SKM-1 treated with dmso at 0.1 percent for 144 hours (cell line): Measurements from ENCODE around the gene TNFSF12.
"Not testable (repeated sequence)": the region's sequence is repeated elsewhere in the genome, so short reads cannot be mapped to it uniquely, and the experiment has no call there.

Source experiments
- DNase-seq: peaks from one replicate; lab custom pipeline; 2025; ENCODE audit not compliant: unreplicated experiment; lab: John Stamatoyannopoulos, UW

The TNFSF12 gene

DNA sequence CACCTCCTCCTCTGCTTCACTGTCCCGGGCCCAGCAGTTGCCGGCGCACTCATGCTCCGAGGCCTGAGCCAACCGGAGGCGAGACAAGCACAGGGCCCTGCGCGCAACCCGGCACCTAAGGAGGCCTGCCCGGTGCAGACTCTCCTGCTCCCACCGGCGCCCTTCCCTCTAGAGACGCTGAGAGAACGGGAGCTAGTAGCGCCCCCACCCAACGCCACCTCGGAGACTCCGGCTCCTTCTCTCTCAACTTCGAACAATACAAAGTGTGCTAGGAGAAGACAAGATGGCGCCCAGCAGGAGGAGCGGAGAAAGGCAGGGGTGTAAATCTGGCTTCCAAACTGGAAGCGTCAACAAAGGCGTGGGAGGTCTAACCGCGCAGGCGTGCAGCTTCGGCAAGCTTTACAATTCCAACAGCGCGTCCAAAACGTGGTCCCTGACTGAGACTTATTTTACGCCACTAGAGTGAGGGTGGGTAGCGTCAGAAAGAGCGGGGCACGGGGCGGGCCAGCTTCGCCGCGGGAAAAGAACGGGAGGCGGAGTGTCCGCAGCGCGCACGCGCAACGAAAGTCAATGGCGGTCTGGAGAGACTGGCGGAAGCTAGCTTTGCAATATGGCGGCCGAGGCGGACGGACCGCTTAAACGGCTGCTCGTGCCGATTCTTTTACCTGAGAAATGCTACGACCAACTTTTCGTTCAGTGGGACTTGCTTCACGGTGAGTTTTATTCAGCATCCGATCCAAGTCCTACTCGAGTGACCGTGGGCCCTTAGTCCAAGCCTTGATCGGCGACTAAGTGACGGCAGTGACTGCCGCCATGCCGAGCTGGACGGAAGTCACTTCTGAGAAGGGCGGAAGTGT lies 34.6 kb downstream of the TNFSF12 start, which contains the start of gene MPDU1:
Gene MPDU1, plus strand, starts transcription at position 600 of the 857 bp plus-strand sequence. Its CDS starts 11 bp downstream, at position 611.
- DNase-seq = peak; percentile 79

DNA sequence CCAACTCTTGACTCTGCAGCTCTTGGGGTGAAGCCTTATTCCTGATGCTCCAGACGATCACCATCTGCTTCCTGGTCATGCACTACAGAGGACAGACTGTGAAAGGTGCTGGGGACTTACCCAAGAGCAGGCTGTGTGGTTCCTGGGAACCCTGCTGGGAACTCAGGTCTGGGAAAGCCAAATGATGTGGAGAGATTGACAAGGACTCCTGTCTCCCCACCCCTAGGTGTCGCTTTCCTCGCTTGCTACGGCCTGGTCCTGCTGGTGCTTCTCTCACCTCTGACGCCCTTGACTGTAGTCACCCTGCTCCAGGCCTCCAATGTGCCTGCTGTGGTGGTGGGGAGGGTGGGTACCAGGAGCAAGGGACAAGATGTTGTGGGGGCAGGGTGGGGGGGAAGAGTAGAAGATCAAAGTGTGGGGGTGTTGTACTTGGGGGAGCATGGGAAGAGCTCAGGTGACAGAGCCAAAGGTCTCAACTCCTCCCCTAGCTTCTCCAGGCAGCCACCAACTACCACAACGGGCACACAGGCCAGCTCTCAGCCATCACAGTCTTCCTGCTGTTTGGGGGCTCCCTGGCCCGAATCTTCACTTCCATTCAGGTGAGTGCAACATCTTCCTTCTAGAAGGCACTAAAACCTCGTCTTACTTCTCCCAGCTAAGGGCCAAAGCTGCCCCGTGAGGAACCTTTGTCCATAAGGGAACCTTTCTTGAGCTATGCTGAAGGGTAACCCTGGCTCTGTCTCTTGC lies 38.0 kb downstream of the TNFSF12 start:
- DNase-seq = no peak

DNA sequence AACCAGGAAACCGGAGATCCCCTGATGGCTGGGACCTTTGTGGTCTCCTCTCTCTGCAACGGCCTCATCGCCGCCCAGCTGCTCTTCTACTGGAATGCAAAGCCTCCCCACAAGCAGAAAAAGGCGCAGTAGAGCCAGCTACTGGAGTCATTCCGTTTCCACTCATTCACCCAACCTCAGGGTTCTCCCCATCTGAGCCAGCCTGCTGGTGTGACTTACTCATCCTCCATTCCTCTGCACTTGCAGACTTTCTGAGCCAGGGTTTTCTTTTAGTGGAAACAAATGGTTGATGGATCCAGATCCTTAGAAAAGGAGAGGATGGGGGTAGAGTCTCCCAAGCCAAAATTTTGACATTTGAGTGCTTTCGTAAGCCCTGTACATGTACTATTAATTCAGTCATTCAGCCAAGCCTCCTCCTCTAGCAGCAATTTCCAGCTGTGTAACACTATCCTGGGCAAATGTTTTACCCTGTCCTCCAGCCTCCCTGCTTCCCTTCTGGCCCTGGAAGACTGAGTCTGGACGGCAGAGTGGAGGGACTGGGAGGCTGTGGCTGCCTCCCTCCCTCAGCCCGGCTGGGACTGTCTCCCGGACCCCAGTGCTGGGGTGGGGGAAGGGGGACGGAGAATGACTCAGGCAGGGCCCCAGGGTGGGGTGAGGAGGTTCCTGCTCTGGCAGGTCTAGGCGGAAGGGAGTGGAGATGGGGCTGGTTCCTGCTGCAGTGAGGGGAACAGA lies 38.7 kb downstream of the TNFSF12 start:
- no peak for DNase-seq

DNA sequence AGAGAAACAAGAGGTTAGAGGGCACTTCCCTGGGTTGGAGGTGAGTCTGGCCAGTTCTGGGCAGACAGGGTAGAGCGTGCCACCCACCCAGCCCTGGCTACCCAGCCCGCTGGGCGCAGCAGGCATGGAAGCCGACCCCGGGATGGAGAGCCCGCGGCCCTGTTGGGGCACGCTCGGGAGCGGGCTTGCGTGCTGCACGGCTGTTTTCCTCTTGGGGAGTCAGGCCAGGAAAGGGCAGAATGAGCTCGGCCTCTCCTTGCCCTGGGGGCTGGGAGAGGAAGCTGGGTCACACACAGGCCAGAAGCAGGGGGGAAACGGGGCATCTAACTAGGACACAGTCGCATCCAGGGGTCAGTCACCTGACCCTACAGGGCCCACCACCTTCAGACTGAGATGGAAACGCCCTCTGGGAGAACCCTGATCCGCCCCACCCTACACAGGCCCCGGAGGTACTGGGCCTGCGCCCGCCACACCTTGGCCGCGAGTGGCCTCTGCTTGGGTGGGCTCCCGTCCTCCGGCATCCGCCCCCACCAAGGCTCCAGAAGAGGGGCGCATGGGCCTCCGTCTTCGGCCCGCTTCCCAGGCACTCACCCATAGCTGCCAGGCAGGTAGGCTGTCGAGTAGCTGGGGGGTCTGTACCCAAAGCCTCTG lies 39.8 kb downstream of the TNFSF12 start:
- no peak for DNase-seq

DNA sequence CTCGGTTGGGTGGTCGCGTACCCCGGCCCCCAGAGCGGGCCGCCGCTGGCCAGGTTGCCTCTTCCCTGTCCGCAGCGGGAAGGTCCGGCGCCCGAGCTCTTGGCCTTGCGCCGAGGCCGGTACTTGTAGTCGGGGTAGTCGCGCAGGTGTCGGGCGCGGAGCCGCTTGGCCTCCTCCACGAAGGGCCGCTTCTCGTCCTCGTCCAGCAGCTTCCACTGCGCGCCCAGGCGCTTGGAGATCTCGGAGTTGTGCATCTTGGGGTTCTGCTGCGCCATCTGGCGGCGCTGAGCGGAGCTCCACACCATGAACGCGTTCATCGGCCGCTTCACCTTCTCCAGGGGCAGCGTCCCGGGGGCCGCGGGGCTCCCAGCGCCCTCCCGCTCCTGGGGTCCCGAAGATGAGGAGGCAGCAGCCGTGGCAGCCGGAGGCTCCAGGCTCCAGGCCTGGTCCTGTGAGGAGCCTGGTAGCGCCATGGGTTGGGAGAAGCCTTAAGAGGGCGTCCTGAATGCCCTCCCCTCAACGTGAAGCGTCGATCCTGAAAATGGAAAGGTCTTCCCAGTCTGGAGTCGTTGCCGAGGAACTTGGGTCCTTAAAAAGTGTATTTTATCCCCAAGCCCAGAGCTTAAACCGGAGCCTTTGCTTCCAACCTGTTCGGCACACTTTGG lies 40.5 kb downstream of the TNFSF12 start:
- DNase-seq = no peak

DNA sequence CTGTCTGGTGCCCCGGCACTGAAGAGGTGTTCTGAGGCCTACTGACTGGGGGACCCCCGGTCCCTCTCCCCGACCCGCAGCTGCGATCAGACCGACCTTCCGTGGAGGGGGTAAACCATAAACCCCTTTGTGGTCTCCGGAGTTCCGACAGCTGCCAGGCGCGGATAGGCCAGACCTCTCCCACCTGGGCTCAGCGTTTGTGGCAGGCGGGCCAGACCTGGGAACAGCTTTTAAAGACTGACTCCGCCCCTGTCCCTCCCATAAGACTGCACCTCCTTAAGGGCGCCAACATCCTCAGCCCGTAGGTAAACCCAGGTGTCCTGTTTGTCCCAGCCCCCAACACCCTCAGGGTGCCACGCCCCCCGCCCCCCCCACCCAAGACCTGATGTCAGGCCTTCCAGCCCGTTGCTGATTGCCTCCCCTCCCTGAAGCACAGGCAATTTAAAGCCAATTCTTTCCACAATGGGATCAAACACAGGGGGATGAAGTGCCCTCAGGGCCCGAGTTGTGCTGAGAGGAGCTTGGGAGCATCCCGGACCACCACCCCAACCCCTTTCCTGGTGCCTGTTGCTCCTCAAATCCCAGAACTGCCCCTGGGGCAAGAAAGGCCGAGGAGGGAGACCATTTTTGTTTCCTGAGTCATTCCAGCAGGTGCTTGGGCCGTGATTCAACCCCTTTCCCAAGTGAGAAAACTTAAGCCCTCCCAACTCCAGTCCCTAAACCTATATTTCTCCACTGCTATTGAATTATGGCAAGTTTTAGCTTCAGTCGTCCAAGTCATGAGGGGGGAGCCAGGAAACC lies 41.2 kb downstream of the TNFSF12 start, which contains the start of gene SOX15:
Gene SOX15, minus strand, starts transcription at position 204 of the 801 bp plus-strand sequence. CDS start 418 bp downstream, outside the sequence.
- no peak for DNase-seq

DNA sequence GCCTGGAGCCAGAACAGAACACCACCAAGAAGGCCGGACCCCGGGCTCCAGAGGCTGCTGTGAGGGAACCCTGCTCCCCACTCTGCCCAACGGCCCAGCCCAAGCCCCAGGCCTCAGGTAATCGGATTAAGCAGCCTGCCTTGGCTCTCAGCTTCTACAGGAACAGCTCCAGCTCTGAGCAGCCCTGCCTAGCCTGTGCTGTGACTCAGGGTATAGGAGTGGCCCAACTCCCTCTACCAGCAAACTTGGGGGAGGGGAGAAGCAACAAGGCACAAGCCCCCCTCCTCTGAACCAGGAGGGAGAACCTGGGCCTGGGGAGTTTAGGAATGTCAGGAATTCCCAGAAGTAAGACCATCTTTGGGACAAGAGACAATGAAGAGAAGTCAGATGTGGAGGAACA lies 41.9 kb downstream of the TNFSF12 start:
- DNase-seq = no peak

DNA sequence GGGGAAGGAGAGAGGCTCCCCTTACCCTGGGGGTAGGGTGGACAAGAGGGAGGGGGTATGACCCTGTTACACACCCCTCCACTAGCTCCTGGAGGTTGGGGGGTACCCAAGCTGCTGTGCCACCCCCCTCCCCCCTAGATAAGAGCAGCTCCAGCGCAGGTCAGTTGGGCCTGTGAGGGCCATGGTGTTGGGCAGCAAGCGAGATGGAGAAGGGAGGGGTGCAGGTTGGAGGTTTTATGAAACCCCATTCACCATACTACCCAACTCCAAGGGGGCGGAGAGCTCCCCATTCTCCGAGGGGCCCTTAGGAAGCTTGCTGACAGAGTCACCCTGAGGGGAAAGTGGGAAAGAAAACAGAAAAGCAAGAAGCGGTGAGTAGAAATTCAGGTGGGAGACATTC lies 42.7 kb downstream of the TNFSF12 start:
- no peak for DNase-seq

DNA sequence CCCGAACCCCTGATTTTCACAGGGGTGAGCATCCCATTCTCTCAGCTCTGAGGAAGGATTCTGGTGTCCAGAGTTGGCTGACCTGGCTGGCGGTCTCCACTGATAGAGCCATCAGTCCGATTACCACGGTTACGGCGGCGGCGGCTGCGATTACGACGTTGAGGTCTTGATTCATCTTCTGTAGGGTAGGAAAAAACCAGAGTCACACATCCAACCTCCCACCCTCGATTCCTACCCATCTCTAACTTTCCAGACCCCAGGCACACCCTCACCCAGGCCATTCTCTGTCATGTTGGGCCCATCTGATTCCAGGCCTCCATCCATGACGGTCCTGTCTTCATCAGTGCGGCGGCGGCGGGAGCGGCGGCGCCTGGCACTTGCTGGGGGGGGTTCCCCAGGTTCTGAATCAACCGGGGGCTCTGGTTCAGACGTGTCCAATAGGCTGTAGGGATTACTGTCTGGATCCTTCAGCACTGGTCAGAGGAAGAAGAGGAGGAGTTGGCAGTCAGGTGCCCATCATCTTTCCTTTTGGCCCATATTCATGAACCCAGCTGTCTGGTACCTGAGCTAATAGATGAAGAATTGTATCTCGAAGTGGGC lies 43.7 kb downstream of the TNFSF12 start:
- DNase-seq = no peak

DNA sequence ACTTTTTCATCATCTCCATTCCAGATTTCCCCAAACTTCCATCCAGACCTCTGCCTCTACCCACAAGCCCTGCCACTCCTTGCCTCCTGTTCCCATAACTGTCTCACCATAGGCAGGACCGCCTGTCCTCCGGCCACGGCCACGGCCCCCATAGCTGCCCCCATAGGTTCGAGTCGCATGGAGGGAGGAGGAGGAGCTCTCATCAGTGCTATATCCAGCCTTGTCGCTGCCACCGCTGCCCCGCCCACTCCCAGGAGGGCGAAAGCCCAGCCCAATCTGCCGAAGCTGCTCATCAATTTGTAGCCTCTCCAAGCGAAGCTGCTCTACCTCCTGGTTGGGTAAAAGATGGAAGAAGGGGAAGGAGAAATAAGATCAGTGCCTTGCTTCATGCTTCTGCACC lies 44.4 kb downstream of the TNFSF12 start:
- no peak for DNase-seq

DNA sequence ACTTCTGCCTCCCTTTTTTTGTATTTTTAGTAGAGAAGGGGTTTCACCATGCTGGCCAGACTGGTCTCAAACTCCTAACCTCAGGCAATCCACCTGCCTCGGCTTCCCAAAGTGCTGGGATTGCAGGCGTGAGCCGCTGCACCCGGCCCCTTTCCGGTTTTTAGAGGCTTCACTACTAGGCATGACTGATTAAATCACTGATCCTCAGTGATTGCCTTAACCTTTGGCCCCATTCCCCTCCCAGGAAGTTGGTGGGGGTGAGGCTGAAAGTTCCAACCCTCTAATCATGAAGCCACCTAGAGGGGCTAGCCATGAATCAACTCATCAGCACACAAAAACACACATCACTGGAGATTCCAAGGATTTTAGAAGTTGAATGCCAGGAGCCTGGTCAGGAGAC lies 48.7 kb downstream of the TNFSF12 start:
- not testable (repeated sequence) for DNase-seq

DNA sequence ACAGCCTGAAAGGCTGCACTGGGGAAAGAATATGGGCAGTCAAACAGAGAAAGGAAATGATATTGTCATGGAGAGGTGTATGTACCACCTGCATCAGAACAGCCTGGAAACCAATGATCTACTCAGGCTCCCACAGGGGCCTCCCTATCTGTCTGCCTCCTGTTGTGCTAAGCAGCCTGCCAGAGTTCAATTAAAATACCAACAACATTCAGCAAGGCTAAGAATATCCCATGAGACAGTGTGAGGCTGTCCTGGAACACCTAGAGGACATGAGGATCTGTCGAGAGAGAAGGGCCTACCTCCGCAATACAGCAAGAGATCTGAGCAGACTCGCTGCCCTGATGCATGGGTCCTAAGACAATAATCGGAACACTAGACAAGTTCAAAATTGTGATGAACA lies 57.4 kb downstream of the TNFSF12 start:
- DNase-seq = no peak
